Esophagus muscularis mucosa (tissue), 4 donors: ENCODE results near the gene ATP5F1E. TPM values are rescaled to one million over a fixed set of nuclear protein-coding genes. Genes with fewer than 3 reads are reported as not detected.
A peak's percentile ranks its signal among the peaks of the same experiment; 100 is the strongest.

Experiments used
- DNase-seq: peaks from one replicate; pipeline ENCODE4 v3.0.0-alpha.2; 2017; ENCODE audit errors: extremely low spot score
- H3K27ac ChIP-seq, 4 donors: fragments of 200-600 bp; sonication (generic); replicated peaks in 1 of 4; 1 replicate in 3 of 4; 2 replicates in 1 of 4; pipeline ENCODE4 v1.5.1; 2016 to 2019; ENCODE audit warnings: mild to moderate bottlenecking in 1 of 4
- H3K27me3 ChIP-seq, 4 donors: fragments of 200-600 bp; sonication (generic); one replicate each; pipeline versions ENCODE4 v1.5.1 to v1.6.0; 2016 to 2019
- H3K36me3 ChIP-seq, 4 donors: fragments of 200-600 bp; sonication (generic); one replicate each; pipeline ENCODE4 v1.5.1; 2016 to 2019
- H3K4me1 ChIP-seq, 4 donors: fragments of 200-600 bp; sonication (generic); one replicate each; pipeline ENCODE4 v1.5.1; 2016 to 2019
- H3K4me3 ChIP-seq, 4 donors: fragments of 200-600 bp; sonication (generic); 1 replicate in 2 of 4; 2 replicates in 2 of 4; pipeline ENCODE4 v1.5.1; 2016 to 2019; ENCODE audit warnings: mild to moderate bottlenecking in 4 of 4, moderate library complexity in 1 of 4
- H3K9me3 ChIP-seq, 4 donors: fragments of 200-600 bp; sonication (generic); 1 replicate in 3 of 4; 2 replicates in 1 of 4; pipeline ENCODE4 v1.5.1; 2016 to 2019
- CTCF ChIP-seq, 3 experiments: fragments of 200-600 bp in 2 of 3; fragments of 450-650 bp in 1 of 3; sonication (generic) in 2 of 3; IDR thresholded peaks; one replicate each; pipeline ENCODE4 v1.5.1; 2017 to 2019; ENCODE audit warnings: antibody characterized with exemption in 3 of 3, mild to moderate bottlenecking in 2 of 3, moderate library complexity in 1 of 3
- EP300 ChIP-seq: sonication (generic); formaldehyde crosslinking; IDR thresholded peaks from one replicate; pipeline ENCODE4 v1.6.1; 2017; ENCODE audit warnings: antibody characterized with exemption
- POLR2A ChIP-seq: fragments of 450-650 bp; IDR thresholded peaks from one replicate; pipeline ENCODE4 v1.6.1; 2017; ENCODE audit warnings: antibody characterized with exemption, moderate library complexity, mild to moderate bottlenecking, low read depth
- POLR2AphosphoS5 ChIP-seq, 2 donors: sonication (generic); formaldehyde crosslinking; IDR thresholded peaks; one replicate each; pipeline ENCODE4 v1.6.1; 2017; ENCODE audit warnings: antibody characterized with exemption in 2 of 2
- WGBS: methylation state at CpG from one replicate; pipeline ENCODE4 v1.1.5; 2018; 5-methylcytosine and 5-hydroxymethylcytosine counted together
- intact Hi-C: fragments of 100-400 bp; cut with DNase I; formaldehyde crosslinking; loops from one replicate; pipeline ENCODE4 v1.15.1; 2023
- total RNA-seq, 4 donors: library from RNA; depleted of rRNA; stranded (reverse); fragments of >200 nt; gene quantifications; one replicate each; pipeline versions ENCODE4 v1.1.0 to v1.2.1, GENCODE V29; 2016

The ATP5F1E gene
- total RNA-seq, 4 donors from 2014 or later = 30.8 to 44.0 (median 37.2) TPM

- DNase-seq = no peak
- peaks cover 0 to 8% (median 0%) of the 10 kb centered on the region in 4 donors for H3K27me3 ChIP-seq
- WGBS = 94% methylated on average over 4 of the region's 4 CpGs
- no peak overlapping the region for H3K4me3 ChIP-seq
- no peak overlapping the region for H3K27ac ChIP-seq
- no peaks in the 10 kb centered on the region for H3K36me3 ChIP-seq
- TF ChIP-seq CTCF (IDR thresholded peaks at IDR 0.05) (no peak), POLR2A (no peak), EP300 (no peak), POLR2AphosphoS5 (IDR thresholded peaks at IDR 0.05) (no peak)
- intact Hi-C loops = no loop called here
- H3K4me1 ChIP-seq = peaks cover 7 to 11% (median 10%) of the 10 kb centered on the region in 4 donors
- no peaks in the 10 kb centered on the region for H3K9me3 ChIP-seq
Observed at GRCh38 chr20:59068534-59068933, 36.4 kb upstream of the ATP5F1E start.

GRCh38 chr20:59064214-59064722 lies 32.1 kb upstream of the ATP5F1E start:
- H3K4me3 ChIP-seq = no peak overlapping the region

GRCh38 chr20:59063358-59064213 lies 31.5 kb upstream of the ATP5F1E start:
- TF ChIP-seq EP300 = no peak
- peak; percentile 50 to 61 for TF ChIP-seq POLR2AphosphoS5 (IDR thresholded peaks at IDR 0.05)
- no peak for TF ChIP-seq CTCF (IDR thresholded peaks at IDR 0.05)
- TF ChIP-seq POLR2A = no peak
- intact Hi-C loops = no loop called here
- WGBS = 25% methylated on average over 22 of the region's 22 CpGs
- Histone ChIP-seq H3K4me3 (no peak overlapping the region), H3K27me3 (no peaks in the 10 kb centered on the region), H3K9me3 (no peaks in the 10 kb centered on the region), H3K4me1 (peaks cover 10 to 14% (median 13%) of the 10 kb centered on the region in 4 donors), H3K27ac (peak overlapping the region; percentile 18 to 50 (median 32)), H3K36me3 (no peaks in the 10 kb centered on the region)
- no peak for DNase-seq

More at GRCh38 chr20:59064214-59064722, 32.1 kb upstream of the ATP5F1E start:
- H3K4me1 ChIP-seq = peaks cover 10 to 14% (median 13%) of the 10 kb centered on the region in 4 donors
- WGBS = 21% methylated on average over 4 of the region's 4 CpGs
- no peak for DNase-seq
- H3K27me3 ChIP-seq = no peaks in the 10 kb centered on the region
- TF ChIP-seq CTCF (IDR thresholded peaks at IDR 0.05) (no peak), EP300 (no peak), POLR2A (no peak), POLR2AphosphoS5 (IDR thresholded peaks at IDR 0.05) (no peak)
- peak overlapping the region in 3 of 4 donors; percentile 22 to 50 (median 36) for H3K27ac ChIP-seq
- intact Hi-C loops = no loop called here
- H3K9me3 ChIP-seq = no peaks in the 10 kb centered on the region
- no peaks in the 10 kb centered on the region for H3K36me3 ChIP-seq

- no peak for DNase-seq
- H3K27me3 ChIP-seq = no peaks in the 10 kb centered on the region
- intact Hi-C loops = no loop called here
- WGBS = 76% methylated on average over 3 of the region's 4 CpGs
- no peak for TF ChIP-seq EP300
- TF ChIP-seq POLR2A = no peak
- TF ChIP-seq CTCF (IDR thresholded peaks at IDR 0.05) = no peak
- no peak for TF ChIP-seq POLR2AphosphoS5 (IDR thresholded peaks at IDR 0.05)
- H3K27ac ChIP-seq = no peak overlapping the region
- no peaks in the 10 kb centered on the region for H3K36me3 ChIP-seq
- peaks cover 10 to 14% (median 13%) of the 10 kb centered on the region in 4 donors for H3K4me1 ChIP-seq
- H3K9me3 ChIP-seq = no peaks in the 10 kb centered on the region
- H3K4me3 ChIP-seq = no peak overlapping the region
Observed at GRCh38 chr20:59062081-59062480, 29.9 kb upstream of the ATP5F1E start.
